Right atrium auricular region (tissue), 2 donors: Measurements from ENCODE around the gene ITPR3. TPM values are rescaled to one million over a fixed set of nuclear protein-coding genes. Genes with fewer than 3 reads are reported as not detected.

Experiments
- DNase-seq: peaks from one replicate; pipeline ENCODE4 v3.0.0-alpha.2; 2019; ENCODE audit warnings: low spot score
- H3K27ac ChIP-seq, 2 donors: fragments of 200-600 bp; sonication (generic); 1 replicate in 1 of 2; 2 replicates in 1 of 2; pipeline ENCODE4 v1.5.1; 2016 to 2019
- H3K27me3 ChIP-seq, 2 donors: fragments of 200-600 bp; sonication (generic); one replicate each; pipeline versions ENCODE4 v1.5.1 to v1.6.0; 2017 to 2019
- H3K36me3 ChIP-seq: fragments of 200-600 bp; sonication (generic); one replicate; pipeline ENCODE4 v1.5.1; 2016
- H3K4me1 ChIP-seq, 2 donors: fragments of 200-600 bp; sonication (generic); one replicate each; pipeline versions ENCODE4 v1.5.1 to v1.6.0; 2017 to 2019
- H3K4me3 ChIP-seq, 2 donors: fragments of 200-600 bp; sonication (generic); 1 replicate in 1 of 2; 2 replicates in 1 of 2; pipeline ENCODE4 v1.5.1; 2017 to 2019; ENCODE audit warnings: mild to moderate bottlenecking in 1 of 2, moderate library complexity in 1 of 2
- H3K9me3 ChIP-seq, 2 donors: fragments of 200-600 bp; sonication (generic); one replicate each; pipeline ENCODE4 v1.5.1; 2019
- CTCF ChIP-seq, 2 donors: fragments of 200-600 bp; sonication (generic); IDR thresholded peaks; one replicate each; pipeline ENCODE4 v1.5.1; 2019; ENCODE audit warnings: antibody characterized with exemption in 2 of 2
- total RNA-seq, 2 donors: library from RNA; depleted of rRNA; stranded (reverse); fragments of >200 nt; gene quantifications; one replicate each; pipeline ENCODE4 v1.1.0, GENCODE V29; 2016

Gene ITPR3
- total RNA-seq, 2 donors from 2014 or later = 6.2 to 17.7 TPM

- H3K27ac ChIP-seq = no peak overlapping the region
- peaks cover 0 to 29% of the 10 kb centered on the region in 2 donors for H3K4me1 ChIP-seq
- no peak for TF ChIP-seq CTCF (IDR thresholded peaks at IDR 0.05)
- H3K9me3 ChIP-seq = no peaks in the 10 kb centered on the region
- H3K4me3 ChIP-seq = no peak overlapping the region
- DNase-seq = no peak
- H3K27me3 ChIP-seq = no peaks in the 10 kb centered on the region
- no peaks in the 10 kb centered on the region for H3K36me3 ChIP-seq
Measured at GRCh38 chr6:33636655-33637054, 15.5 kb downstream of the ITPR3 start.

GRCh38 chr6:33638556-33638955 is 17.4 kb downstream of the ITPR3 start:
- no peaks in the 10 kb centered on the region for H3K36me3 ChIP-seq
- no peaks in the 10 kb centered on the region for H3K9me3 ChIP-seq
- DNase-seq = no peak
- peaks cover 0 to 14% of the 10 kb centered on the region in 2 donors for H3K4me1 ChIP-seq
- no peak for TF ChIP-seq CTCF (IDR thresholded peaks at IDR 0.05)
- no peaks in the 10 kb centered on the region for H3K27me3 ChIP-seq
- H3K27ac ChIP-seq = no peak overlapping the region
- no peak overlapping the region for H3K4me3 ChIP-seq

GRCh38 chr6:33639559-33639958 is 18.4 kb downstream of the ITPR3 start:
- H3K9me3 ChIP-seq = no peaks in the 10 kb centered on the region
- H3K27me3 ChIP-seq = no peaks in the 10 kb centered on the region
- no peak overlapping the region for H3K27ac ChIP-seq
- peaks cover 0 to 6% of the 10 kb centered on the region in 2 donors for H3K4me1 ChIP-seq
- no peak overlapping the region for H3K4me3 ChIP-seq
- no peak for TF ChIP-seq CTCF (IDR thresholded peaks at IDR 0.05)
- no peak for DNase-seq
- no peaks in the 10 kb centered on the region for H3K36me3 ChIP-seq

- DNase-seq = no peak
- Histone ChIP-seq H3K27ac (no peak overlapping the region), H3K36me3 (no peaks in the 10 kb centered on the region), H3K9me3 (no peaks in the 10 kb centered on the region), H3K4me1 (no peaks in the 10 kb centered on the region), H3K27me3 (no peaks in the 10 kb centered on the region), H3K4me3 (no peak overlapping the region)
- no peak for TF ChIP-seq CTCF (IDR thresholded peaks at IDR 0.05)
Measured at GRCh38 chr6:33640361-33640760, 19.2 kb downstream of the ITPR3 start.

- Histone ChIP-seq H3K36me3 (no peaks in the 10 kb centered on the region), H3K9me3 (no peaks in the 10 kb centered on the region), H3K27me3 (no peaks in the 10 kb centered on the region), H3K4me3 (no peak overlapping the region), H3K27ac (no peak overlapping the region), H3K4me1 (no peaks in the 10 kb centered on the region)
- DNase-seq = no peak
- no peak for TF ChIP-seq CTCF (IDR thresholded peaks at IDR 0.05)
Measured at GRCh38 chr6:33641144-33641543, 20.0 kb downstream of the ITPR3 start.

- H3K4me1 ChIP-seq = no peaks in the 10 kb centered on the region
- H3K27ac ChIP-seq = no peak overlapping the region
- H3K36me3 ChIP-seq = no peaks in the 10 kb centered on the region
- no peak for DNase-seq
- H3K27me3 ChIP-seq = no peaks in the 10 kb centered on the region
- TF ChIP-seq CTCF (IDR thresholded peaks at IDR 0.05) = no peak
- H3K4me3 ChIP-seq = no peak overlapping the region
- H3K9me3 ChIP-seq = no peaks in the 10 kb centered on the region
Measured at GRCh38 chr6:33641602-33642001, 20.5 kb downstream of the ITPR3 start.
